Femur (tissue), 1 donor: ENCODE data around the gene DGKA.
A peak's percentile ranks its signal among the peaks of the same experiment; 100 is the strongest.
"Not testable (repeated sequence)": the region's sequence is repeated elsewhere in the genome, so short reads cannot be mapped to it uniquely, and the experiment has no call there.

Experiments used
- DNase-seq: peaks from one replicate; pipeline ENCODE4 v3.0.0-alpha.2; 2017

The DGKA gene

GRCh38 chr12:55930771-55931316, at the start of gene DGKA:
Gene DGKA (plus strand): TSS chr12:55931162. CDS start chr12:55936504, 5,342 bp downstream.
- DNase-seq: peak; percentile 49

- DNase-seq: no peak
Measured at GRCh38 chr12:55885113-55885512, 45.8 kb upstream of the DGKA start.

- no peak for DNase-seq
Measured at GRCh38 chr12:55891310-55891709, 39.7 kb upstream of the DGKA start.

GRCh38 chr12:55893723-55894122, 37.2 kb upstream of the DGKA start:
- no peak for DNase-seq

DNA sequence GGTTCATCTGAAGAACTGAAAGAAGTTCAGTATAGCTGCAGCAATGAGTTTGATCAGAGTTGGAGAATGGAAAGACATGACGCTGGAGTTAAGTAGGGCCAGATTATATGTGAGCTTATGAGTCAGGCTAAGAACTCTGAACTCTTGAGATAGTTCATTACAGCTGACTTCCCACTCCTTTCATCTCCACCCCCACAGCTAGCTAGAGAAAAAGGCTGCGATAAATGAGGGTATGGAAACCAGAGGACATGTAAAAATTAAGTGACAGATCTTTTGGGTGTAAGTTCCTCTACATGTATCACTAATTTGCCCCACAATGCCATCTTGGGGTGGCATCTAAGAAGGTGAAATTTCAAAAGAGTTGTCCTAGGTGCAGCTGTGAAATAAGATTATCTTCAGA, 31.9 kb upstream of the DGKA start:
- DNase-seq: no peak

DNA sequence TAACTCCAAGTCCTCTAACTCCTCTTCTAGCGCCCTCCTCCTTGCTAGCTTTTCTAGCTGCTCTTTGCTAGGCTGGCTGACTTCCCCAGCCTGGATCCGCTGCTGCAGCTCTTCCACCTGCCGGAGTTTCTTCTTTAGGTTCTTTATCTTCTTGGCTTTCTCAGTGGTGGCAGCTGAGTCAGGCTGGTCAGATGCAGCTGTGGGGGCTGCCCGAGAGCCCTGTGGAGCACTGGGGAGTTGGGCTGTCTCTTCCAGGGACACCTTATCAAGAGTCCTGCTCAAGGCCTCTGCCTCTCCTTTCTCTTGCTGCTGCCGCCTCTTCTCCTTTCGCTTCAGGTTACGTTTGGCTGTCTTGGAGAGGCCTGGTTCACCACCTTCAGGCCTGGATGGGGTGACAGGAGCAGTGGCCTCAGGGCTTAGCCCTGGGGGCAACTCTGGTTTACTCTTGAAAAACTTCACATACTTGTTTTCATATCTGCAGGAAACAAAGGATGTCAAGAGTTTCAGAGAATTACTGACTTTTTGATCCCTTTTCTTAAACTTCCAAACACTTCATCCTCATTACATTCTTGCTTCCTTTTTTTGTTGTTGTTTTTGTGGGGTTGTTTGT, 29.0 kb upstream of the DGKA start:
- DNase-seq: no peak

DNA sequence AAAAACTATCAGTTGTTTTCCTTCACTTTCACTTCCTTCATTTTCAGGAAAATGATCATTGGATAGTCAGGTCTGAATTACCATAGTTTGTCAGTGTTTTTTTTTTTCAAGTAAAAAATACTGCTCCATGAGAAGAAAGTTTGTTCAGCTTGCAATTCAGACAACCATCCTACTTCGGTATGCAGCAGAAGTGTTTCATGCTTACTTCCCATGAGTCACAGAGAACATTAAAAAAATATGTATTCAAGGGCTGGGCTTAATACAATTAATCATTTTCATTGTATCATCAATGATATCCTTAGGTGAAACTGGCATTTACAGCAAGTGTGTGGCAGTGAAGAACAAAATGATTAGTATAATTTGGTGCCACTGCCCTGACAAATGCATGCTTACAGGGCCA, 24.9 kb upstream of the DGKA start:
- no peak for DNase-seq

GRCh38 chr12:55908726-55909512, 22.0 kb upstream of the DGKA start:
- DNase-seq: no peak

GRCh38 chr12:55909513-55909884, 21.5 kb upstream of the DGKA start:
- no peak for DNase-seq

GRCh38 chr12:55912908-55913307, 18.1 kb upstream of the DGKA start:
- no peak for DNase-seq

- DNase-seq: no peak
Measured at GRCh38 chr12:55915482-55915859, 15.5 kb upstream of the DGKA start.

DNA sequence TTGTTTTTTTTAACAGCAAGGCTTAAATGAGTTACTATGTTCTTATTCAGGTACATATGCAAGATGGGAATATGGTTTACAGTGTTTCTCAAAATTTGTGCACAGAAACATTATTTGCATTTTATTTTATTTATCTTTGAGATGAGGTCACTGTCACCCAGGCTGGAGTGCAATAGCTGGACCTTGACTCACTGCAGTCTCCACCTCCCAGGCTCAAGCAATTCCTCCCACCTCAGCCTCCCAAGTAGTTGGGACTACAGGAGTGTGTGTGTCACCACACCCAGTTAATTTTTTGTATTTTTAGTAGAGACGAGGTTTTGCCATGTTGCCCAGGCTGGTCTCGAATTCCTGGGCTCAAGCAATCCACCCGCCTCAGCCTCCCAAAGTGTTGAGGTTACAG, 11.9 kb upstream of the DGKA start:
- not testable (repeated sequence) for DNase-seq

DNA sequence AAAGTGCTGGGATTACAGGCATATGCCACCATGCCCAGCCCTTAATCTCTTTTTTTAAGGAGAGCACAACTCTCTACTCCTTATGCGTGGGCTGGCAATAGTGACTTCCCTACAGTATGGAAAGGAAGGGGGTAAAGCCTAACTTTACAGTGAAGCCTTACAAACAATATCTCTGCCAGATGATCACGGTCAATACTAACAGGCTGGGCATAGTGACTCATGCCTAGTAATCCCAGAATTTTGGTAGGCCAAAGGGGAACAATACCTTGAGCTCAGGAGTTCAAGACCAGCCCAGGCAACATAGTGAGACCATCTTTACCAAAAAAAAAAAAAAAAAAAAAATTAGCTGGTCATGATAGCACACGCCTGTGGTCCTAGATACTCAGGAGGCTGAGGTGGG, 8.8 kb upstream of the DGKA start:
- DNase-seq: no peak

GRCh38 chr12:55923648-55924047, 7.3 kb upstream of the DGKA start:
- not testable (repeated sequence) for DNase-seq

DNA sequence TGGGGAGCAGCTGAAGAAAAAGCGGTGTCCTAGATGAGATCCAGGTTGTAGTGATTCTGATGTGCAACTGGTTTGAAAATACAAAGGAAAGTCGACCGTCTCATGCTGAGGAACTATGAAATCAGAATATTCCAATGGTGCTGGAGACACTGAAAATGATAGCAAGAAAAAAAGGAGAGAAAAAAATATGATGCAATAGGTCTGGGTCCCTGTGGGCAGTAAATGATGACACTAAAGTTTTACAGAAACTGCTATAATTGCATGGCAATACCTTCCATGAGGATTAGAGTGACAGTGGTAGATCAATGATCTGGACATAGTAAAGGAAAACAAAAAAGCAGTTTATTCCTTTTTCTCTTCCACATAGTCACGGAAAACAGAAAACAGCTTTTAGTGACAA, 5.6 kb upstream of the DGKA start:
- no peak for DNase-seq

DNA sequence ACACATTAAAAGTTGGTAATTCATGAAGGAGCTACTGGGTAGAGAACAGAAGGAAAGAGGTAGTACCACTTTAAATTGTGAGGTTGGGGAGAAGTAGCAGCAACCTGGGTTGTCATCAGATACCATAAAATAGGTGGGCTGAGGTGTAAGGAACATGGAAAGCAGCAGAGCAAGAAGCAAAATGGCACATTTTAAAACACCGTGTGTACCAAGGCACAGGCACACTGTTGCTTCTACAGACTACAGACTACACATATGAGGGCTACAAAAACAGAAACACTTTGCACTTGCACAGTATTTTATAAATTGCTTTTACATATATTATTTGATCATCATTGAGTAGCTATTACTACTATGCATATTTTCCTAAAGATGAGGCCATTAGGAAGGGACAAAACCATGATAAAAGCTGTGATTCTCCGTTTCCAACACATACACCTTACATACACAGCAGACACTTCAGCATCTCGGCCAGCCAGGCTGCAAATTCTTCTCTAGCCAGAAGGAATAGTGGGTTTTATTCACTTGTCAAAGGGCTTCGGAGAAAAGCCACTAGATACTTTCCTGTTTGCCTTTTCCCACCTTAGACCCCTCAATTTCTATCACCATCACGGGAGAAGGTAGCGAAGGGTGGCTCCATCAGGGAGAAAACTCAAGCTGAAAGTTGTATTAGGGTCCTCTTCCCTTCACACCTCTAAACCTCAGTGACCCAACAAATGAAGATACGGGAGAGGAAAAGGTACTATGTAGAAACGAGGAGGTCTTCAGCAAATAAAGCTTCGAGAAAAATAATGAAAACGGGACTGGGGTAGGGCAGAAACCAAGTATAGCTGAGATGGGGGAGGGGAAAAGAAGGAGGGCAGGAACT, 4.9 kb upstream of the DGKA start:
- DNase-seq: no peak

GRCh38 chr12:55926738-55927587, 4.0 kb upstream of the DGKA start:
- peak; percentile 95 for DNase-seq

DNA sequence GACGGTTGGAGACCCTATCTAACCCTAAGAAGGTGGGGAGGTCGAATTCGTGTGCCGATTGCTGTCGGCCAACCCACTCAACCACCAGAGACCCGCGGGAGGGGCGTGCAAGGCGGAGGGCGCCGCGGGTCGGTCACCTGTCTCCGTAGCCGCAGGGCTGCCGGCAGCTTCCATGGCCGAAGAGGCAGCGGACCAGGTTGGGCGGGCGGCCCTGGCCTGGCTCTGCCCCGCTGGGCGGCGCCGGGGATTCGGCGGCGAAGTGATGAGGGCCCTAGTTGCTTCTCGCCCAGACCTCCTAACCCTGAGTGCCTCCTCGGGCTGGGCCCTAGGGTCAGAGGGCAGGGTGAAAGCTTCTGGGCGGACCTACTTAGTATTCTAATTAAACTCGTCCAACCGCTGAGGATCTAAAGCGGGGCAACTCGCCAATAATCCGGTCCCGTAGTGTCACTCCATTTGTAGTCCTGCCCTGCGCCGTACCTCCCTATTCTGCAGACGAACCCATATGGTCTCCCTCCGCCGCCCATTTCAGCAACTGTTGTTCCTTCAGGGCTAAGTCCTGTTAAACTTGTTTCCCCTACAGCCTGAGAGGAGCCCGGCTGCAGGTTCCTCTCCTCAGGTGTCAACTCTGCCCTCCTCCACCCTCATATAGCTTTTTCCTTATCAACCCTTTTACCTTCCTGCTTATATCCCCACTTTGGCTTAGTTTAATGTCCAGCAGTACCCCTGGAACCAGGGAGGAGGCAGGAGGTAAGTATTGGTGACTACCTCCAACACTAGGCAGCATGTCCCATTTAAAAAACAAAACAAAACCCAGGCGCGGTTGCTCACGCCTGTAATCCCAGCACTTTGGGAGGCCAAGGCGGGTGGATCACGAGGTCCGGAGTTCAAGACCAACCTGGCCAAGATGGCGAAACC, 3.1 kb upstream of the DGKA start, which contains the start of gene PYM1:
Gene PYM1, minus strand, starts transcription at position 307 of the 915 bp plus-strand sequence. Its CDS starts 133 bp downstream, at position 174.
- peak; percentile 81 for DNase-seq

GRCh38 chr12:55929306-55929791, 1.6 kb upstream of the DGKA start:
- peak; percentile 59 for DNase-seq

DNA sequence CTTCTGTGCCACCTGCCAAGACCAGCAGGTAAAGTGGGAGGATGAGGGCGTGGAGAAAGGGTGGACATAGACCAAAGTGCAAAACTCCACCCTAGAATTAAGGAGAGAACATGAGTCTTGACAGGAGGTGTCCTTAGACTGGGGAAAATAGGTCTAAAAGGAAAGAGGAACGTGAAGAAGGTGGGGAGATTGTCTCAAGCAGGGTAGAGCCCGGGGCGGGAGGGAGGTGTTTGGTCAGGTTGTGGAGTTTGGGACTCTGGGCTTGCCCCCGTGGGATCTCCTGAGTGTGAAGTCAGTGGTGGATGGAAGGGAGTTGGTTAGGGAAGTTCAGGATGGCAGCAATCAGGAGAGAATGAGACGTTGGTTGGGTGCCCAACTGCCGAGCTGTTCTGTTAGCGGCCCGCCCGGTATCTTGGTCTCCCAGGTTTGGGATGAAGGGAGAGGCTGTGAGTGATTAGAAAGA, 386 bp downstream of the DGKA start:
- DNase-seq: peak; percentile 51
